Measurements from ENCODE around the gene INPP5A. TPM values are rescaled to one million over a fixed set of nuclear protein-coding genes. Genes with fewer than 3 reads are reported as not detected.

The INPP5A gene
- total and polyA plus RNA-seq, 2 experiments from 2014 or later, result 41.2 to 53.6 TPM

- Histone ChIP-seq H3K27me3 (no peaks in the 10 kb centered on the region), H3K4me2 (no peak overlapping the region), H3K9me2 (replicated peaks; ENCODE audit: insufficient read depth) (no peaks in the 10 kb centered on the region), H3K79me2 (peaks cover 92% of the 10 kb centered on the region), H2AFZ (no peak overlapping the region), H3K4me3 (no peak overlapping the region), H4K20me1 (ENCODE audit: insufficient read depth, poor library complexity, severe bottlenecking) (no peaks in the 10 kb centered on the region), H3K27ac (no peak overlapping the region), H3K36me3 (replicated peaks; ENCODE audit: insufficient read depth, low read depth) (no peaks in the 10 kb centered on the region), H3K4me1 (ENCODE audit: insufficient read depth) (peaks cover 19% of the 10 kb centered on the region), H3K9me3 (ENCODE audit: low read depth) (no peaks in the 10 kb centered on the region)
- TF ChIP-seq EZH2phosphoT487 (IDR thresholded peaks at IDR 0.05; ENCODE audit: low read depth, severe bottlenecking, unreplicated experiment) (no peak), EZH2 (IDR thresholded peaks at IDR 0.05; ENCODE audit: borderline replicate concordance) (no peak), CTCF (IDR thresholded peaks at IDR 0.05; ENCODE audit: poor library complexity) (no peak)
- 99% methylated on average over 11 of the region's 11 CpGs for WGBS (ENCODE audit: low lambda C conversion rate, missing lambda C conversion rate)
- no peak for DNase-seq (ENCODE audit: low spot score)
Measured at GRCh38 chr10:132587175-132587574, 49.6 kb downstream of the INPP5A start.

GRCh38 chr10:132588301-132589013, 50.9 kb downstream of the INPP5A start:
- Histone ChIP-seq H3K9me2 (replicated peaks; ENCODE audit: insufficient read depth) (no peaks in the 10 kb centered on the region), H3K36me3 (replicated peaks; ENCODE audit: insufficient read depth, low read depth) (no peaks in the 10 kb centered on the region), H4K20me1 (ENCODE audit: insufficient read depth, poor library complexity, severe bottlenecking) (no peaks in the 10 kb centered on the region), H3K27me3 (no peaks in the 10 kb centered on the region), H2AFZ (no peak overlapping the region), H3K9me3 (ENCODE audit: low read depth) (no peaks in the 10 kb centered on the region), H3K4me3 (no peak overlapping the region), H3K4me1 (ENCODE audit: insufficient read depth) (peaks cover 21% of the 10 kb centered on the region), H3K79me2 (peaks cover 94% of the 10 kb centered on the region), H3K4me2 (peak overlapping the region; percentile 43), H3K27ac (peak overlapping the region; percentile 56)
- 82% methylated on average over 25 of the region's 25 CpGs for WGBS (ENCODE audit: low lambda C conversion rate, missing lambda C conversion rate)
- TF ChIP-seq EZH2phosphoT487 (IDR thresholded peaks at IDR 0.05; ENCODE audit: low read depth, severe bottlenecking, unreplicated experiment), result no peak
- no peak for TF ChIP-seq CTCF (IDR thresholded peaks at IDR 0.05; ENCODE audit: poor library complexity)
- no peak for TF ChIP-seq EZH2 (IDR thresholded peaks at IDR 0.05; ENCODE audit: borderline replicate concordance)
- no peak for DNase-seq (ENCODE audit: low spot score)

GRCh38 chr10:132589015-132589414, 51.4 kb downstream of the INPP5A start:
- peaks cover under 1% of the 10 kb centered on the region for H4K20me1 ChIP-seq (ENCODE audit: insufficient read depth, poor library complexity, severe bottlenecking)

More at GRCh38 chr10:132589015-132589414, 51.4 kb downstream of the INPP5A start:
- no peak overlapping the region for H3K4me3 ChIP-seq
- 94% methylated on average over 14 of the region's 14 CpGs for WGBS (ENCODE audit: low lambda C conversion rate, missing lambda C conversion rate)
- DNase-seq (ENCODE audit: low spot score), result no peak
- TF ChIP-seq CTCF (IDR thresholded peaks at IDR 0.05; ENCODE audit: poor library complexity) (no peak), EZH2 (IDR thresholded peaks at IDR 0.05; ENCODE audit: borderline replicate concordance) (no peak), EZH2phosphoT487 (IDR thresholded peaks at IDR 0.05; ENCODE audit: low read depth, severe bottlenecking, unreplicated experiment) (no peak)
- H3K27ac ChIP-seq, result no peak overlapping the region
- no peaks in the 10 kb centered on the region for H3K36me3 ChIP-seq (replicated peaks; ENCODE audit: insufficient read depth, low read depth)
- H3K4me1 ChIP-seq (ENCODE audit: insufficient read depth), result peaks cover 24% of the 10 kb centered on the region
- no peaks in the 10 kb centered on the region for H3K27me3 ChIP-seq
- no peak overlapping the region for H2AFZ ChIP-seq
- no peak overlapping the region for H3K4me2 ChIP-seq
- H3K79me2 ChIP-seq, result peaks cover 94% of the 10 kb centered on the region
- H3K9me3 ChIP-seq (ENCODE audit: low read depth), result no peaks in the 10 kb centered on the region
- no peaks in the 10 kb centered on the region for H3K9me2 ChIP-seq (replicated peaks; ENCODE audit: insufficient read depth)
